NCI-H748 (cell line): Measurements from ENCODE around the gene RSKR.
"Not testable (repeated sequence)": the region's sequence is repeated elsewhere in the genome, so short reads cannot be mapped to it uniquely, and the experiment has no call there.

Source experiments
- DNase-seq: peaks from one replicate; lab custom pipeline; 2025; ENCODE audit not compliant: unreplicated experiment; lab: John Stamatoyannopoulos, UW

Gene RSKR, protein sequence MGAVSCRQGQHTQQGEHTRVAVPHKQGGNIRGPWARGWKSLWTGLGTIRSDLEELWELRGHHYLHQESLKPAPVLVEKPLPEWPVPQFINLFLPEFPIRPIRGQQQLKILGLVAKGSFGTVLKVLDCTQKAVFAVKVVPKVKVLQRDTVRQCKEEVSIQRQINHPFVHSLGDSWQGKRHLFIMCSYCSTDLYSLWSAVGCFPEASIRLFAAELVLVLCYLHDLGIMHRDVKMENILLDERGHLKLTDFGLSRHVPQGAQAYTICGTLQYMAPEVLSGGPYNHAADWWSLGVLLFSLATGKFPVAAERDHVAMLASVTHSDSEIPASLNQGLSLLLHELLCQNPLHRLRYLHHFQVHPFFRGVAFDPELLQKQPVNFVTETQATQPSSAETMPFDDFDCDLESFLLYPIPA

DNA sequence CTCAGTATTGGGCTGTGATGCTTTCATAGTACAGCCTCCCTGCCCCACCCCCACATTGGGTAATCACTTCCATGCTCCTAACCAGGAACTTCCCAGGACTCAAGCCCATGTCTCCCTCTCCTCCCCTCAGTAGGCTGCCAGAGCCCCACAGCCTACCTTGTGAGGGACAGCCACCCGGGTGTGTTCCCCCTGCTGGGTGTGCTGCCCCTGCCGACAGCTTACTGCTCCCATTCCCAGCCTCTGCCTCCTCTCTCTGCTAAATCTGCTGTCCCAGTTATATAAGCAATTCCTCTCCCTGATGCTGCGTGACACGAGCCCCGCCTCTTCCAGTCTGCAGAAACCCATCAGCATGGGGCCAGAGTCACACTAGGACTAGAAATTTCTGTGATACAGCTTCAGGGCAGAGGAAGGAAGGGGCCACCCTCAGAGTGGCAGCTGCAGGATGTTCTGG is at the start of gene RSKR:
RSKR (minus strand) TSS at position 255 of the 451 bp plus-strand sequence; CDS start at position 231, 24 bp downstream.
- no peak for DNase-seq

DNA sequence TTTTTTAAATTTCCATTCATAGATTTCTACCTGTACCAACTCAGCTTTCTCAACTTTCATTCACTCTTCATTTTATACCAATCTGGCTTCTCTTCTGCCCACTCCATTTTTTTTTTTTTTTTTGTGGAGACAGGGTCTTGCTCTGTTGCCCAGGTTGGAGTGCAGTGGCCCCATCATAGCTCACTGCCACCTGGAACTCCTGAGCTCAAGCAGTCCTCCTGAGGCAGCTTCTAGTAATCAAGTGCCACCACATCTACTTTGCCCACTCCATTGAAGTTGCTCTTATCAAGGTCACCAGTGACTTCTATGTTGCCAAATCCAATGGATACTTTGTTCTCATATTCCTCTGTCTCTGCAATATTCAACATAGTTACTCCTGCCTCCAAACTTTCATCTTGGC is 49.7 kb upstream of the RSKR start:
- no peak for DNase-seq

DNA sequence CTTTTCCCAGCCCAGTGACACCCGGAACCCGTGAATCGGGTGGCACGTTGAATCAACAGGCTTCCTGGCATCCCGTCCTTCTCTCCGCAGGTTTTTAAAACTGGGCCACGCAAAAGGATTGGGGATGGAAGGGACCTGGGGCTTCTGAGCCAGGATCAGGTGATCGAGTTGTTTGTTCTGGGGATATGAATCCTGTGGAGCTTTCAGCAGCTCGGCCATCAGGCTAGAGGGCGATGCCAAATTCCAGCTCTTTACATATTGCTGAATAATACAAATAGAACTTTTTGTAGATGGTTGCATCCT is 48.5 kb upstream of the RSKR start:
- DNase-seq = peak; percentile 51

DNA sequence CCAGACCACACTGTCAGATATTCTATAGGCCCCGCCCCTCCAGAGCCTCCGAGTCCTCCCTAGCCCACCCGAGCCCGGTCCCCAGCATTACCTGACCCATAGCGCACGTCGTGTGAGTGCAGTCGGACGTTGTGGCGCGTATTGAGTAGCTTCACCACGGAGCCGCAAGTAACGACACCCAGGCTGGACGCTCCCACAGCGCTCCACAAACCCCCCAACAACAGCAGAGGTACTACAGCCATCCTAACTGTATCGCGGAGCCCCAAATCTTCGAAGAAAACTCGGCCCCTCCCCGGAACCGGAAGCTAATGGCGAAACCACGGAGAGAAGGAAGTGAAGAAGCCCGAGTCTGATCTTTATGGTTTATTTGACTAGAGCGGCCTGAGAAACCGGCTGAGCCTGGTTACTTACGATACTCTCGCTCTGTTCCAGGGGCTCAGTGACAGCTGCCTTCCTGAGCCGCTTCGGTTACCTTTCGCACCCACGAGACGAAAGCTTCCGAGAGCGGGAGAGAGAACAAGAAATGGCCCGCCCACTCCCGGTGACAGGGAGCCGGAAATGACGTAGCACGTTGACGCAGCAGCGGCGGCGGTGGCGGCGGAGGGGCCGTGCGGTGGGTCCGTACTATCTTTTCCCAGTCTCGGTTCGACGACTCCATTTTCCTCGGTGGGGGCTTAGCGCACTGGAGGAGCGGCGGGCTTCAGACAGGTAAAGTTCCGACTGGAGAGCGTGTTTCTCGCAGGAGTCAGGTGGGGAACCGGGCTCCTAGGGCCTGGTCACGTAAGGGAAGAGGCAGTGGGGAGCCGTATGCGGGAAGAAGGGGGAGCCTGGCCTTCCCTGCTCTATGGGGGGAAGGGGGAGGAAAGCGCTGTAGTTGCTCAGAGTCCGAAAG is 47.9 kb upstream of the RSKR start, which contains the start of the genes SDF2 and SUPT6H:
SDF2 (minus strand) TSS at position 272 of the 892 bp plus-strand sequence; CDS start at position 242, 30 bp downstream.
SUPT6H (plus strand) TSS at position 571 of the 892 bp plus-strand sequence. CDS start 11,197 bp downstream, outside the sequence.
- peak; percentile 91 for DNase-seq

DNA sequence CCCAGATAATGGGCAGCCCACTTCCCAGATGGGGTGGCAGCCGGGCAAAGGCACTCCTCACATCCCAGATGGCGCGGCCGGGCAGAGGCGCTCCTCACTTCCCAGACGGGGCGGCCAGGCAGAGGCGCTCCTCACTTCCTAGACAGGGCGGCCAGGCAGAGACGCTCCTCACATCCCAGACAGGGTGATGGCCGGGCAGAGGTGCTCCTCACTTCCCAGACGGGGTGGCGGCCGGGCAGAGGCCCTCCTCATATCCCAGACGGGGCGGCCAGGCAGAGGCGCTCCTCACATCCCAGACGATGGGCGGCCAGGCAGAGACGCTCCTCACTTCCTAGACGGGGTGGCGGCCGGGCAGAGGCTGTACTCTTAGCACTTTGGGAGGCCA is 45.5 kb upstream of the RSKR start:
- DNase-seq = not testable (repeated sequence)

DNA sequence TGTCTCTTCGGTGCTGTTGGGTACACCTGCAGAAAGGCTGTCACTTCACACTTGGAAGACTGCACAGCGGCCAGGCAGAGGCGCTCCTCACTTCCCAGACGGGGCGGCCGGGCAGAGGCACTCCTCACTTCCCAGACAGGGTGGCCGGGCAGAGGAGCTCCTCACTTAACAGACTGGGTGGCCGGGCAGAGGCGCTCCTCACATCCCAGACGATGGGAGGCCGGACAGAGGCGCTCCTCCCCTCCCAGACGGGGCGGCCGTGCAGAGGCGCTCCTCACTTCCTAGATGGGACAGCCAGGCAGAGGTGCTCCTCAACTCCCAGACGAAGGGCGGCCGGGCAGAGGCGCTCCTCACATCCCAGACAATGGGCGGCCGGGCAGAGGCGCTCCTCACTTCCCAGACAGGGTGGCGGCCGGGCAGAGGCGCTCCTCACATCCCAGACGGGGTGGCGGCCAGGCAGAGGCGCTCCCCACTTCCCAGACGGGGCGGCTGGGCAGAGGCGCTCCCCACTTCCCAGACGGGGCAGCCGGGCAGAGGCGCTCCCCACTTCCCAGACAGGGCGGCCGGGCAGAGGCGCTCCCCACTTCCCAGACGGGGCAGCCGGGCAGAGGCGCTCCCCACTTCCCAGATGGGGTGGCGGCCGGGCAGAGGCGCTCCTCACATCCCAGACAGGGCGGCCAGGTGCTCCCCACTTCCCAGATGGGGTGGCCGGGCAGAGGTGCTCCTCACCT is 44.9 kb upstream of the RSKR start:
- DNase-seq = not testable (repeated sequence)

DNA sequence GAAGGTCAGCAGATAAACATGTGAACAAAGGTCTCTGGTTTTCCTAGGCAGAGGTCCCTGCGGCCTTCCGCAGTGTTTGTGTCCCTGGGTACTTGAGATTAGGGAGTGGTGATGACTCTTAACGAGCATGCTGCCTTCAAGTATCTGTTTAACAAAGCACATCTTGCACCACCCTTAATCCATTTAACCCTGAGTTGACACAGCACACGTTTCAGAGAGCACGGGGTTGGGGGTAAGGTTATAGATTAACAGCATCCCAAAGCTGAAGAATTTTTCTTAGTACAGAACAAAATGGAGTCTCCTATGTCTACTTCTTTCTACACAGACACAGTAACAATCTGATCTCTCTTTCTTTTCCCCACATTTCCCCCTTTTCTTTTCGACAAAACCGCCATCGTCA is 44.4 kb upstream of the RSKR start:
- not testable (repeated sequence) for DNase-seq

DNA sequence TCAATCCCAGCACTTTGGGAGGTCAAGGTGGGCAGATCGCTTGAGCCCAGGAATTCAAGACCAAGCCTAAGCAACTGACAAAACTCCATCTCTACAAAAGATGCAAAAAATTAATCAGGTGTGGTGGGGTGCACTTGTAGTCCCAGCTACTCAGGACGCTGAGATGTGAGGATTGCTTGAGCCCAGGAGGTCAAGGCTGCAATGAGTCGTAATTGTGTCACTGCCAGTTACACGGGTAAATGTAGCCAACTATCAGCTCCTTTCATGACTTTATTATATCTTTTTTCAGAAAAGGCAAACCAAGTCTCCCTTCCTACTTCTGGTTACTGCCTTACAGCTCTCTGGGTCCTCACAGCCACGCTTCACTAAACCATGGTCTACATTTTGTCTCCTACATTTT is 43.8 kb upstream of the RSKR start:
- no peak for DNase-seq

DNA sequence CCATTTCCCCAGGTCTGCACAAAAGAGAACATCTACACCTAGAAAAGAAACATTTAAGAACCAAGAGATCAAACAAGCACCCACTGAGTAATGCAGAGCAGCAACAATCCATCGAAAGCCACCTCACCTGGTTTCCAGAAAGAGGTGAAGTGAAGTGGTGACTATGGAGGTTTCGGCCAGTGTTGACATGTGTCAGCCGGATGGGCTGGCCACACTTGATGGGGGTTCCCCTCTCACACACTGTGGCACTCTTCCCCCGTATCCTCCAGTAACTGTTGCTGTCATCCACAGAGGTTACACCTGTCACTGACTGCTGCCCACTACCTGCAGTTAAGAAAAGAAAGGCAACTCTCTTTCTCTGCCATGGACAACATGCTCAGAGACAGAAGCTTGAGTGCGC is 41.2 kb upstream of the RSKR start:
- no peak for DNase-seq

DNA sequence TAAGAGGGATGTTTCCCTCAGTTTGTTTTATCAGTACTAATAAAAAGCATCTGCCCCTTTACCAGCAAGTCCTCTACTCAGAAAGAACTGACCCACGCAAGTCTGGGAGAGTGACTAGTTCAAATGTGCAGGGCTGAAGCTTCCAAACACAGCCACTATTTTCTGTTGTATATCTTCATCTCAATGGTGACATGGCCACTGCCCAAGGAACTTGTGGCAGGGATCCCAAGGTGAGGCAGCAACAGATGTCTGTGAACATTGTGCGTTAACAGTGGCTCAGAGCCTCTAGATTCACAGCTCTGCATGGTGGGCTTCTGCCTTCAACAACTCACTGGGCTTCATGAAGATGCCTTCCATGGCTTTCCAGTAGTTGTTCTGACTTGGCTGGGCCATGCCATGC is 34.7 kb upstream of the RSKR start:
- no peak for DNase-seq

DNA sequence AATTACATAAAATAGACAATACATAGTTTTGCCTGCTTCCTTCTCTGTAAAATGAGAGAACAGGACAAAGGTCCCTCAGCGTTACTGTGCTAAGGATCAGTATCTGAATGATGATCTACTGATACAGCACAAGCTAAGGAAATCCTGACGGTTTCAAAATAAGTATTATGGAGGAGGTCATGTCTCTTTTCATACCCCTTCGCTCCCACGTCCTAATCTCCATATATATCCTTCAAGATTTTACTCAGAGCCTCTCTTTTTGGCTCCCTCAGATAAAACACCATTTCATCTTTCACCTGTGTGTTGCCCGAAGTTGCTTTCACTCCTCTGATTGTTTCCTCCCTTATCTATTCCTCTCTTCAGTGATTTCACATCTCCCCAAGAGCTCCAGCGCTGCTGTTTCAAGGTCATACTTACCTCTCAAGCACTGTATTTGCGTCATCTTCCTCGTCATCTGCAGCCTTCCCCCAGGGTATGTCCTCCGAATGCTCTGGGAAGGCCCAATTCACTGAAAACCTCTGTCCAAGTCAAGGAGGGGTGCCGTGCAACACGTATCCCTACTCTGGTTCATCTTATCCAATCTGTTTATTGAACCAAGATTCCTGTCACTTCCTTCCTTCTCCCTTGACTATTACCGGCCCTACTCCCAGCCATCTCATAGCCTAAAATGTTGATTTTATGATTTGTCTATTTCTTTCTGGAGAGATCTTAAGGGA is 32.2 kb upstream of the RSKR start:
- DNase-seq = no peak

DNA sequence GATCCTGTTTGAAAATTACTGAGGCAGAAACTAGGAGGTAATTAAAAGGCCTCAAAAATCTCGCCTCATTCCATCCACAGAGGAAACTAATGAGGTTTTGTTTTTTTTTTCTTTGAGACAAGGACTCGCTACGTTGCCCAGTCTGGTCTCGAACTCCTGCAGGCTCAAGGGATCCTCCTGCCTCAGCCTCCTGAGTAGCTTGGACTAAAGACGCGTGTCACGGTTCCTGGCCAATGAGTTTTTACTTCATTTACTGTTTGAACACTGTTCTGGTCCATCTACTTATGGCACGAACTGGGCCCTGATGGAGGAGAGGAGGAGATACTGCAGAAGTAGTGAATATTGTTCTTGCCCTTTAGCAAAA is 31.6 kb upstream of the RSKR start:
- DNase-seq = peak; percentile 37

DNA sequence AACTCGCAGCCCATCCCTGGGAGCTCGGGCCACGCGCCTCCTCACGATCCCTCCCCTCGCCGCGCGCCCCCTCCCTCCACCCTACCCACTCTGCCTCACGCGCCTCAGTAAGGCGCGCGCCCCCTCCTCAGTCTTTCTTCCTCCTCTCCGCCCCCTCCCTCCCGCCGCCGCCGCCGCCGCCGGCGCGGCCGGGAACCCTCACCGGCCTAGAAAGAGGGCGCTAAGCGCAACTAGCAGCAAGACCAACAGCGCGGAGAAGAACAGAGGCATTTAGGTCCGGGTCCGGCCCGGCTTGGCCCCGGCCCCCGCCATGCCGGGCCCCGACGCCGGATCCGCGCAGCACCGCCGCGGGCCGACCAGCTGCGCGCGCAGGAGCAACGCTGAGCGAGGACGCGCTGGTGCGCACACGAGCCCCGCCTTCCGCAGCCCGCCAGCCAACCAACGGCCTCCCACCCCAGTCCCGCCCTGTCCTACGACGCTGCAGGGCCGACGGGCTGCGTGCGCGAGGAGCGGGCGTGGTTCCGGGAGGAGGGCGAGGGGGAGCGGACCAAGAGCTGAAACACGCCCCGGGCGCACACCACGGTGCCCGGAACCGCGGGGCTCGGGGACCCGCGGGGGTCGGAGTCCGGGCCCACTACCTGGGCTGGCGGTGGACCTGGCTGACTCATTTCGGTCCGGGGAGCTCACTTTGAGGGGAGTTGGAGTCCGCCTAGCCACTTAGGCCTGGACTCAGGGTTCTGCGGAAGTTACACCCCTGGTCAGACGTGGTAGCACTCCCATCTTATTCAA is 31.0 kb upstream of the RSKR start, which contains the start of gene BLTP2:
BLTP2 (minus strand) TSS at position 372 of the 789 bp plus-strand sequence; CDS start at position 270, 102 bp downstream.
- DNase-seq = peak; percentile 98

DNA sequence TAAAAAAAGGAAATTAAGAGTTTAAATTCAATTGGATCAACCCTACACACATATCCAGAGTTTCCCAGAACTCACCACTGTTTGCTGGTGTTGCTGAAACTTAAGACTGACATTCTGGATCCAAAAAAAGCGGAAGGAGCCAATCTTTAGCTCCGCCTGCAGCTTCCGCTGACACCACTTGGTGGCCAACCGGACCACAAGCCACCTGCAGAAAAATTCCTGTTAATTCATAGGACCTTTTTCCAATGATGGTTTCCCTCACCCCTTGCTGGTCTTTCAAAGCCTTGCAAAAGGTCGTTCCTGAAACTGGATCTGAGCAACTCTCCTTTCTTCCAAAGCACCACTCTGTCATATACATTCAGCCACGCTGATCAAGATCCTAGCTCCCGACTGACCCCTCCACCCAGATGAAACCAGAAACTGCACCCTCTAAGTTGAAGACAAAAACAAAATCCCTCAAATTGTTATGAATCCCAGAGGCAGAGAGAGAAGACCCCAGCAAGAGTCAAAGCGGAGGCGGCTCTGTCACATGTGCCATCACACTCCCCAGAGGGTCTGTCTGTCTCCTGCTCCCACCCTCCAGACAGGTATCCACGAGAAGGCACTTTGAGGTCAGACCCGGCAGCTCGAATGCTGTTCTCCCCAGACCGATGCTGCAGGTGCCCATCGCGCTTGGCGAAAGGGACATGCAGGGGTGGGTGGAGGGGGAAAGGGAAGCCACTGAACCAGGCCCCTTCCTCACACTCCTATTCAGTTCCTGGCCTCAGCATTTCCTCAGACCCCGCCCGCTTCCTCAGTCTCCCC is 30.2 kb upstream of the RSKR start:
- DNase-seq = peak; percentile 59

DNA sequence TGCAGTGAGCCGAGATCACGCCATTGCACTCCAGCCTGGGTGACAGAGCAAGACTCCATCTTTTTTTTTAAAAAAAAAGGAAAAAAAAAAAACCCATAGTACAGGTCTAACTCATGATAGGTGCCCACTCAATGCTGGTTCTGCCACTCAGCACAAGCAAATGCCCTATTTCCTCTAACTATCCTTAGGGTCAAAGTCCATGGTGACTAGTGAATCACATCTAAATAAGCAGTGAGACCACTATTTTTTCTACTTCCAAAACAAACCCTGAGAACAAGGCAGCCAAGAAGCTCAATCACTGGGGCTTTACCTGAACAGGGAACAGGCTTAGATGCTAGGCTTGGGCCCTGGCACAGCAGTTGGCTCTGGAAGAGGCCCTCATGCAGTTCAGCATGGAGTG is 27.6 kb upstream of the RSKR start:
- DNase-seq = no peak

DNA sequence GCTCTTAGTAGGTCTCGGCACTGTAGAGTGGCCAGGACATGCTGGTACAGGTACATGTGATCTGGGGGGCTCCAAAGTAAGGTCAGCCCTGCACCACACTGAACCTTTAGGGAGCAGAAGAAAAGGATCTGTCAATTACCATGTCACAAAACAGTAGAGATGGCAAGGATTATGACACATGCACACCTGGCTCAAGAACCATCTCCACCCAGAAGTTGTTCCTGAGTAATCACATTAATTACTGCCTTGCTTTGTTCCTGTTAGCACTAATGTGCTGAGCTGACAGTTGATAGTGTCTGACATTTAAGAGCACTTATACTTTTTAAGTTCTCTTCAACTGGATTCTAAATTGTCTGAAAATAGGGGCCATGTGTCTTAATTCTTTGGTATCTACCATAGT is 21.5 kb upstream of the RSKR start:
- no peak for DNase-seq

DNA sequence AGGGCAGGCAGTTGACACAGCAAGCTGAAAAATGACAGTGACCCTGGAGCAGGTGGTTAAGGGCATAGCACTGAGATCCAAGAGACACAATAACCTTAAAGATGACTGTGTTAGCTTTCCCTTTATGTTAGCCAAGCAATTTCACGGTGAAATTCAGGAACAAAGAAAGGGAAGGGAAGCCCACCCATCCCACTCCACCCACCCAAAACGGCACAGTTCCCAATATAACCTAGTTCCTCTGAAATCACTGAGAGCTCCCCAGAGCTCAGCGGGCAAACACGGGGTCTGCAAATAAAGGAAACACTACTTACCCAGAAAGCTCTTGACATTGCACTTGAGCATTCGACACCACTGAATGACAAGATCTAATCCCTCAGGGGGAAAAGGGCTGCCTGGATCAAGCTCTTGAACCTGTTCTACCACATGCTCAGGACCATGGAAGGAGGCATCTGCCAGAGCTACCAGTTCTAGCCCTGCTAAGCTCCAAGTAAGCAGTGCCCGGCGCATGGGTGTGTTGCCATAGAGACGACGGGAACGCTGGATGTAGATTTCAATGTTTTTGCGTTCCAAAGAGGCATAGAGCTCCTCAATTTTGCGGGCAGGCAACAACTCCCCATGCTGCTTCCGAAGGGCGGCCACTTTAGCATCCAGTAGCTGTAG is 20.4 kb upstream of the RSKR start:
- DNase-seq = no peak

DNA sequence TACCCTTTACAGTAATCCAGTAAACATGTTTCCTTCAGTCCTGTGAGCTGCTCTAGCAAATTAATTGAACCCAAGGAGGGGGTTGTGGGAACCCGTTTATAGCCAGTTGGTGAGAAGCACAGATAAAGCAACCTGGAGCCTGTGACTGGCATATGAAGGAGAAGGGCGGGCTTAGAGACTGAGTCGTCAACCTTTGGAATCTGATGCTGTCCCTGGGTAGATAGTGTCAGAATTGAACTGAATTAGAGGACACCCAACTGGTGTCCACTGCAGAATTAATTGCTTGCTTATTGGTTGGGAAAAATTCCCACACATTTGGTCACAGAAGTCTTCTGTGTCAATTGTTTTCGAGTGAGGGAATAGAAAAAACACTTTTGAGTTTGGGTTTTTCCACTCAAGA is 12.8 kb upstream of the RSKR start:
- no peak for DNase-seq
